Kidney (tissue), 14 donors: Measurements from ENCODE around the gene POLE4. TPM values are rescaled to one million over a fixed set of nuclear protein-coding genes. Genes with fewer than 3 reads are reported as not detected.

Source experiments
- DNase-seq, 5 donors: peaks; one replicate each; pipeline ENCODE4 v3.0.0-alpha.2; 2013 to 2020
- FAIRE-seq: peaks from 2 replicates; lab custom pipeline; 2012; peaks lifted over from hg19 to GRCh38; lab: Jason Lieb, UNC
- H3K27ac ChIP-seq, 2 donors: one replicate each; pipeline ENCODE4 v1.7.0; 2013; ENCODE audit warnings: low read depth in 2 of 2, low read length in 2 of 2, inconsistent platforms in 1 of 2
- H3K27me3 ChIP-seq: one replicate; pipeline ENCODE4 v1.7.1; 2013; ENCODE audit warnings: low read length, inconsistent platforms; ENCODE audit not compliant: control insufficient read depth, insufficient read depth
- H3K36me3 ChIP-seq, 3 donors: one replicate each; pipeline versions ENCODE4 v1.7.0 to v1.7.1; 2013; ENCODE audit warnings: low read length in 3 of 3, control low read depth in 1 of 3, inconsistent platforms in 1 of 3; ENCODE audit not compliant: insufficient read depth in 3 of 3, control insufficient read depth in 2 of 3
- H3K4me1 ChIP-seq, 3 donors: one replicate each; pipeline versions ENCODE4 v1.7.0 to v1.7.1; 2013; ENCODE audit warnings: low read length in 3 of 3, inconsistent platforms in 1 of 3, low read depth in 1 of 3; ENCODE audit not compliant: control insufficient read depth in 2 of 3, insufficient read depth in 2 of 3
- H3K4me3 ChIP-seq, 3 donors: one replicate each; pipeline versions ENCODE4 v1.7.0 to v1.8.1; 2013; ENCODE audit warnings: low read length in 3 of 3, control low read depth in 1 of 3, inconsistent platforms in 1 of 3
- H3K9ac ChIP-seq, 3 donors: one replicate each; pipeline versions ENCODE4 v1.7.0 to v1.7.1; 2013; ENCODE audit warnings: low read length in 3 of 3, control low read depth in 1 of 3, inconsistent platforms in 1 of 3
- H3K9me3 ChIP-seq, 3 donors: one replicate each; pipeline versions ENCODE4 v1.7.0 to v1.7.1; 2013; ENCODE audit warnings: low read length in 3 of 3, control low read depth in 1 of 3, inconsistent platforms in 1 of 3; ENCODE audit not compliant: control insufficient read depth in 2 of 3, insufficient read depth in 1 of 3
- intact Hi-C: fragments of 100-400 bp; cut with DNase I; formaldehyde crosslinking; loops from one replicate; pipeline ENCODE4 v1.11.1; 2022
- polyA plus RNA-seq: library from polyadenylated mRNA; stranded (reverse); fragments of 350-450 nt; fragmentation: Illumina TruSeq; extraction: RNeasy Lipid Tissue Mini Kit (QIAGEN cat#74804); gene quantifications from one replicate; pipeline ENCODE4 v1.2.3, GENCODE V29; 2014; ENCODE audit warnings: low read depth, low replicate concordance; ENCODE audit not compliant: insufficient read depth
- total RNA-seq: library from RNA; stranded (reverse); fragmentation: NEBNext Ultra II Directional; extraction: Animal tissue kit (Norgen Biotek cat#: 25700); gene quantifications from one replicate; pipeline ENCODE4 v1.2.1, GENCODE V29; 2021
- TF ChIP-seq, protein P1 (sequence below): IDR thresholded peaks from 3 replicates; pipeline ENCODE4 v1.5.1; 2012; ENCODE audit warnings: mild to moderate bottlenecking, moderate library complexity, borderline replicate concordance; ENCODE audit not compliant: insufficient read depth; ENCODE audit errors: extremely low read depth
- donor health status: control.
- donor health status: control.
- donor health status: control.
- donor health status: control.
- donor health status: control.
- donor health status: DM: yes; HTN: yes; CAD: no.
- donor health status: Normal renal cell carcinoma (clear cell type).

The POLE4 gene
- total and polyA plus RNA-seq, 2 donors from 2014 or later = 54.3 to 122 TPM

DNA sequence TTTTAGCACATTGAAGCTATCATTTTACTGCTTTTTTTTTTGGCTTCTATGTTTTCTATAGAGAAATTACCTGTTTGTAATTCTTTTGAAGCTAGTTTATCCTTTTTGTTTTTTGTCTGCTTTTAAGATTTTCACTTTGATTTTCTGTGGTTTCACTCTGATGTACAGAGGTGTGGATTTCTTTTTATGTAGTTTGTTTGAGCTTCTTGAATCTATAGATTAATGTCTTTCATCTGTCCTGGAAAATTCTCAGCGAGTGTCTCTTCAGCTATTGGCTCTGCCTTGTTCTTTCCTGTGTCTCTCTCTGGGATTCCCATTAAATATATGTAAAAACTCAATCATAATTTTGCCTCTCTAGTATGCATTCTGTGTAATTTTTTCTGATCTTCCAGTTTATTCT, 8.4 kb downstream of the POLE4 start:
- no peaks in the 10 kb centered on the region for H3K4me1 ChIP-seq
- peaks cover 0 to 3% (median 0%) of the 10 kb centered on the region in 3 donors for H3K9me3 ChIP-seq
- no peak overlapping the region for H3K9ac ChIP-seq
- no peak for DNase-seq
- intact Hi-C loops = no loop called here
- H3K27me3 ChIP-seq = no peaks in the 10 kb centered on the region
- peaks cover 0 to 5% (median 4%) of the 10 kb centered on the region in 3 donors for H3K36me3 ChIP-seq
- TF ChIP-seq, protein P1, sequence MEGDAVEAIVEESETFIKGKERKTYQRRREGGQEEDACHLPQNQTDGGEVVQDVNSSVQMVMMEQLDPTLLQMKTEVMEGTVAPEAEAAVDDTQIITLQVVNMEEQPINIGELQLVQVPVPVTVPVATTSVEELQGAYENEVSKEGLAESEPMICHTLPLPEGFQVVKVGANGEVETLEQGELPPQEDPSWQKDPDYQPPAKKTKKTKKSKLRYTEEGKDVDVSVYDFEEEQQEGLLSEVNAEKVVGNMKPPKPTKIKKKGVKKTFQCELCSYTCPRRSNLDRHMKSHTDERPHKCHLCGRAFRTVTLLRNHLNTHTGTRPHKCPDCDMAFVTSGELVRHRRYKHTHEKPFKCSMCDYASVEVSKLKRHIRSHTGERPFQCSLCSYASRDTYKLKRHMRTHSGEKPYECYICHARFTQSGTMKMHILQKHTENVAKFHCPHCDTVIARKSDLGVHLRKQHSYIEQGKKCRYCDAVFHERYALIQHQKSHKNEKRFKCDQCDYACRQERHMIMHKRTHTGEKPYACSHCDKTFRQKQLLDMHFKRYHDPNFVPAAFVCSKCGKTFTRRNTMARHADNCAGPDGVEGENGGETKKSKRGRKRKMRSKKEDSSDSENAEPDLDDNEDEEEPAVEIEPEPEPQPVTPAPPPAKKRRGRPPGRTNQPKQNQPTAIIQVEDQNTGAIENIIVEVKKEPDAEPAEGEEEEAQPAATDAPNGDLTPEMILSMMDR = no peak
- no peak overlapping the region for H3K4me3 ChIP-seq
- H3K27ac ChIP-seq = no peak overlapping the region
- no peak for FAIRE-seq

DNA sequence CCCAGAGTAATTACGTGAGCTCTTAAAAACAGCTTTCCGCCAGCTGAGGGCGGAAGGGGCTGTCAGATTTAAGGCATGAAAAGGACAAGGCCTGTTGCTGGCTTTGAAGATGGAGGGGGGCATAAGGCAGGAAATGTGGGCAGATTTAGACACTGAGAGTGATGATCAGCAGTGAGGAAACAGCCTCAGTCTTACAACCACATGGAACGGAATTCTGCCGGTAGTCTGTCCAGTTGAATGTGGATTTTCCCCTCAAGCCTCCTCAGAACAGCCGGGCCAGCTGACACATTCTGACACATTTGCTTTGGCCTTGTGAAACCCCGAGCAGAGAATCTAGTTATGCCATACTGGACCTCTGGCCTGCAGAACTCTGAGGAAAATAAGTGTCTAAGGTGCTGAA, 16.6 kb downstream of the POLE4 start:
- FAIRE-seq (no peak), DNase-seq (peak in 1 of 5 donors; percentile 45)
- Histone ChIP-seq H3K36me3 (no peaks in the 10 kb centered on the region), H3K4me1 (no peaks in the 10 kb centered on the region), H3K4me3 (no peak overlapping the region), H3K27ac (no peak overlapping the region), H3K9ac (no peak overlapping the region), H3K27me3 (no peaks in the 10 kb centered on the region), H3K9me3 (no peaks in the 10 kb centered on the region)
- intact Hi-C loops = no loop called here
- TF ChIP-seq, protein P1 = no peak

GRCh38 chr2:74979844-74980243, 21.4 kb downstream of the POLE4 start:
- FAIRE-seq = no peak
- Histone ChIP-seq H3K9ac (no peak overlapping the region), H3K9me3 (no peaks in the 10 kb centered on the region)

More at GRCh38 chr2:74979844-74980243, 21.4 kb downstream of the POLE4 start:
- H3K4me3 ChIP-seq = no peak overlapping the region
- H3K4me1 ChIP-seq = no peaks in the 10 kb centered on the region
- TF ChIP-seq, protein P1 = no peak
- no peak overlapping the region for H3K27ac ChIP-seq
- no peaks in the 10 kb centered on the region for H3K27me3 ChIP-seq
- no peaks in the 10 kb centered on the region for H3K36me3 ChIP-seq
- no peak for DNase-seq
- intact Hi-C loops = no loop called here
